Left renal pelvis (tissue), 4 donors: ENCODE data around the gene ST8SIA1. TPM values are rescaled to one million over a fixed set of nuclear protein-coding genes. Genes with fewer than 3 reads are reported as not detected.

ENCODE experiments used
- DNase-seq, 4 donors: peaks; one replicate each; pipeline ENCODE4 v3.0.0-alpha.2; 2013; ENCODE audit warnings: low read depth in 4 of 4, low spot score in 3 of 4
- polyA plus RNA-seq, 4 donors: library from polyadenylated mRNA; unstranded; fragments of 120-200 nt; gene quantifications; one replicate each; pipeline ENCODE4 v1.2.1, GENCODE V29; 2013; ENCODE audit not compliant: insufficient read length in 4 of 4

The ST8SIA1 gene
- polyA plus RNA-seq, 4 donors, result 5.4 to 7.8 (median 6.5) TPM

DNA sequence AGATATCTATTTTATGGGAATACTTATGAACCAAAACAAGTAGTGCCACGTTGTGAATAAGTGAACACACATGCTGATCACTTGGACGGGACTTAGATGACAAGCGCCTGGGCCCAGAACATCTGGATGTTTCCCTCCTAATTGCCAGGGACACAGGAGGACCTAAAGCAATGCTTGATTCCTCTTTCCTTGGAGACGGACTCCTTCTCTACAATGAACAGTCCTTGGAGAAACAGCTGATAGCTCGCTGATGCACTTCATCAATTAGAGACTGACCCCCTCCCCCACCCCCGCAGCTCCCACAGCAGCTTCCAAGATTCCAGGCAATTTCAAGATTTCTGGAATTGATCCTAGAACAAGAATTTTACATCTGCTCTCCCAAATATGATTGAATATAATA is 86.4 kb downstream of the ST8SIA1 start:
- no peak for DNase-seq

DNA sequence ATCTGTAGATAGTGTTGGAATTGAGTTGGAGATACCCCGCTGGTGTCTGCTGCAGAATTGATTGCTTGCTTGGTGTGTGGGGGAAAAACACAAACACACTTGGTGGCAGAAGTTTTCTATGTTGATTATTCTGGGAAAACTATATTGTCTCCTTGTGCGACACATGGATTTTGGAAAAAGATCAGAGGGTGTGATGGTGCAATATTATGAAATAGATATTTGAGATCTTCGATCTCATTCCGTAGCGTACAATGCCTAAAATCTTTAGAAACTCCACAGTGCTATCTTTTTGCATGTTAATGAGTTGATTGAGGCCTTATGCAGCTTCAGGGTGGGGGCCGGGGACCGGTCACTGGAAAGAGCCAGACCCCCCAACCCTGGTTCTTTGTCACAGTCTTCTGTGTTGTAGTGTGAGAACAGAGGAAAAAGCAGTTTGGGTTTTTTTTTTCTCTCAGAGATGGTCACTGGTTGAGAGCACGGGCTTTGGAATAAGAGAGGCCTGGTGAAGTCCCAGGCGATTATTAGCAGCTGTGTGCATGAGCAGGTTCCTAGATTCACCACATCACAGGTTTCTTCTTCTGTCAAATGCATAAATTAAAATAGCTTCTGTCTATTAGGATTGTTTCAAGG is 88.2 kb downstream of the ST8SIA1 start:
- DNase-seq, result no peak

- no peak for DNase-seq
Measured at GRCh38 chr12:22242726-22243125, 91.8 kb downstream of the ST8SIA1 start.

GRCh38 chr12:22238211-22238610 is 96.3 kb downstream of the ST8SIA1 start:
- no peak for DNase-seq

GRCh38 chr12:22234561-22234960 is 99.9 kb downstream of the ST8SIA1 start:
- DNase-seq, result no peak

GRCh38 chr12:22231836-22232235 is 102.7 kb downstream of the ST8SIA1 start:
- DNase-seq, result no peak

- no peak for DNase-seq
Measured at GRCh38 chr12:22231078-22231477, 103.4 kb downstream of the ST8SIA1 start.

GRCh38 chr12:22230280-22230794 is 104.2 kb downstream of the ST8SIA1 start:
- DNase-seq, result no peak

GRCh38 chr12:22229652-22230279 is 104.7 kb downstream of the ST8SIA1 start:
- no peak for DNase-seq

DNA sequence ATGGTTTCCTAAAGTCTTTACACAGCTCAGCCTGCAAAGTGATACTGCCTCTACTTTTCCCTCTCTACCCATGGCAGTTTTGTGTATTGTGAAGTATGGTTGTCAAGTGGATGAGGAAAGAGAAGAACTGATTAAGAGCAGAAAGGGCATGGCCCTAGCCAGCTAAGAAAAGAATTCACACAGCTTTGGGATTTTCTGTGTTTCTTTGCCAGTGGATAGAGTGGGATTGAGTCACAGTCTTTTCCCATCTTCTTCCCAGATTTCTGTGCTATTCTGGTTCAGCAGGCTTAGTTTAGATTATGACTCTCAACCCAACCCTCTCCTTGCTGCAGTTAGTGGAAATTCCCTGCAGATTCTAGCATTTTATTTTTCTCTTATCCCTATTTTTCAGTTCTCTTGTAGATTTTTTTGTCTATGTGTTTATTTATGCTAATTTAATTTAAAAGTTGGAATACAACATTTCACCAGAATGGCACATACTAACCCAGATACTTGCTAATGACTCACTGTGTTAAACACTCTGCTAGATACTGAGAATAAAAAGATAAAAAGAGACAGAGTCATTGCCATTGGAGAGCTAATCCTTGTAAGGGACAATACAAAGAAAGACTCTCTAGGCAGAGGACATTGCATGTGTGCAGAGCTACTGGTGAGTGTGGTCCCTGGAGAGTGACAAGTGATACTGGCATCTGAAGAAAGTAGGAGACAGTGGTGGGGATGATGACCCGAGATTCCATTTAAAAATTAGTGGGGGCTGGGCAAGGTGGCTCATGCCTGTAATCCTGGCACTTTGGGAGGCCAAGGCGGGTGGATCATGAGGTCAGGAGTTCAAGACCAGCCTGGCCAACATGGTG is 106.3 kb downstream of the ST8SIA1 start:
- no peak for DNase-seq

- DNase-seq, result no peak
Measured at GRCh38 chr12:22223356-22223755, 111.2 kb downstream of the ST8SIA1 start.

DNA sequence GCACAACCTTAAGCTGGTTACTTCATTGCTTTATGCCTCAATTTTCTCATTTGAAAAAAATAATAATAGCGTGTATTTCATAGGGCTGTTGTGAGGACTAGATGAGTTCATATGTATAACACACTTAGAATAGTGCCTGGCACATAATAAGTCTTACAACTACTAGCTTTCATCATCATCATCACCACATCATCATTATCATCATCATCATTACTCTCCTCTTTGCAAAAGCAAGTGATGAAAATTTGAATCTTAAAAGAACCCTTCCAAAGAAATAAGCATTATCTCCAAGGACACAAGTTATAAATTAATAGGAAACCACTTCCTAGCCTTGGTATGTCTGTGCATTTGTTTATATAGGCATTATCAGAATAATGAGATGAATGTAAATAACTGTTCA is 117.0 kb downstream of the ST8SIA1 start:
- DNase-seq, result no peak

- no peak for DNase-seq
Measured at GRCh38 chr12:22215467-22216253, 118.8 kb downstream of the ST8SIA1 start.

GRCh38 chr12:22211128-22211527 is 123.4 kb downstream of the ST8SIA1 start:
- no peak for DNase-seq

DNA sequence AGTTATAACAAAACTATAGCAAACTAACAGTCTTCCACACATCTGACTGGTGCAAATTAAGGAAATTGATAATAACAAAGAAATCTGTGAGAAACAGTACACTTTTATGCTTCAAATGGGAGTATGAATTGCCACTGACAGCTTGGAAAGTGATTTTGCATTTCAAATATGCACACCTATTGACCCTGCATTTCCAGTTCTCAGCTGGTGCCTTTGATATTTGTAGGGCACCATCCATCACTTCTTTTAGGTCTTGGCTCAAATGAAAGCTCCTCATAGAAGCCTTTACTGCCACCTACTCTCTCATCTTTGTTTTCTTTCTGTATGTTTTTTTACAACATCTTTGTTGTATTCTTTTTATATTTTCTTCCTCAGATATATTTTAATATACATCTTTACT is 125.1 kb downstream of the ST8SIA1 start:
- no peak for DNase-seq

DNA sequence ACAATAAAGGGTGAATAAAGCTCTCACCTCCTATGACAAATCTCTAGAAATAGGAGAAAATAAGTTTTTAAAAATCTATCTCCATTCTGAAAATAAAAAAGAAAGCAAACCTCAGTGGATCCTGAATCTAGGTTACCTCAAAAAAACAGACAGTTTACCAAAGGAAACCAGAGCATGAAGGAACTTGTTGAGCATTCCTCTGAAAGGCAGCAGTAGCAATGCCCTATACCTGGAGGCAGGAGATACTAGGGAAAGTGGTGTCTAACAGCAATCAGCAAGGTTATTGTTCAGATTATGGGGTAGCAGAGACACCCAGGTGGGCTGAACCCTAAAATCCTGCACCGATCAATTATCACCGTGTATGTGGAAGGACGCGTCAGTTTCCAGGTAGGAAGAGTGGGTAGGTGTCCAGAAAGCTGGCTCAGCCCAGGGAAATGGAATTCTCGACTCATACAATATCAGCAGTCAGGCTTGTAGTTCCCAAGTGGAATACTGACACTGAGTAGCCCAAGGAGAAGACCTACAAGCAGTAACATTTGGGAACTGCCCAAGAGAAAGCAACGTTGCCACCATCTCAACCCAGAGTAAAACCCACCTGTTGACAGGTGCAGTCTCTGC is 128.3 kb downstream of the ST8SIA1 start:
- DNase-seq, result no peak

GRCh38 chr12:22204391-22204790 is 130.1 kb downstream of the ST8SIA1 start:
- DNase-seq, result peak in 2 of 4 donors; percentile 10 to 12

DNA sequence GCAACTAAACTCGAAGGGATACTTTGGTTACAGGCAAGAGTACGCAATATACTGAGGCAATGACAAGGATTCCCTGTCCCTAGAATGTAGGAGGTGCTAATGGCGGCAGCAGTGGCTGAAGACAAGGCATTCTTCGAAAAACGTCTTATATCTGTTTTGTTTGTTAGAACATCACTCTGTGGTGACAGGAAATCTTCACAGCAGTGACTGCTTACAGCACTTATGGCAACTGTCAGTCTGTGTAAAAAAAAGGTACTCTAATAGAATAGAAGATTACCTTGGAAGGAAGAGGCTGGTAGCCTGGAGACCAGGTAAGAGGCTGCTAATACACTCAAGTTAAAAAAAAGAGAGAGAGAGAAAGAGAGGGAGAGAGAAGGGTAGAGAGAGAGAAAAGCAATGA is 131.7 kb downstream of the ST8SIA1 start:
- no peak for DNase-seq

GRCh38 chr12:22201101-22201500 is 133.4 kb downstream of the ST8SIA1 start:
- DNase-seq, result no peak

- DNase-seq, result no peak
Measured at GRCh38 chr12:22196236-22196635, 138.3 kb downstream of the ST8SIA1 start.
